Type B pancreatic cell (in vitro differentiated cells): Measurements from ENCODE around the gene LRRC8D. TPM values are rescaled to one million over a fixed set of nuclear protein-coding genes. Genes with fewer than 3 reads are reported as not detected.
"Not testable (repeated sequence)": the region's sequence is repeated elsewhere in the genome, so short reads cannot be mapped to it uniquely, and the experiment has no call there.

Source experiments
- DNase-seq: peaks from one replicate; pipeline ENCODE4 v3.0.0; 2021; ENCODE audit warnings: mixed read lengths; ENCODE audit not compliant: unreplicated experiment; ENCODE audit errors: extremely low spot score
- H3K27ac Mint-ChIP-seq: 2 replicates; pipeline ENCODE4 v1.8.0; 2021; ENCODE audit warnings: mild to moderate bottlenecking, mixed read lengths
- H3K27me3 Mint-ChIP-seq: 2 replicates; pipeline ENCODE4 v1.8.0; 2021; ENCODE audit warnings: mixed read lengths
- H3K36me3 Mint-ChIP-seq: 2 replicates; pipeline ENCODE4 v1.8.0; 2021; ENCODE audit warnings: mixed read lengths
- H3K4me1 Mint-ChIP-seq: one replicate; pipeline ENCODE4 v1.8.0; 2021; ENCODE audit warnings: mixed read lengths; ENCODE audit not compliant: unreplicated experiment
- H3K4me3 Mint-ChIP-seq: 2 replicates; pipeline ENCODE4 v1.8.0; 2021; ENCODE audit warnings: mild to moderate bottlenecking, mixed read lengths
- H3K9me3 Mint-ChIP-seq: 2 replicates; pipeline ENCODE4 v1.8.0; 2021; ENCODE audit warnings: mixed read lengths
- CTCF ChIP-seq: fragments of 200-600 bp; sonication (generic); conservative IDR thresholded peaks from 2 replicates; pipeline ENCODE4 v1.5.0; 2021; ENCODE audit warnings: antibody characterized with exemption, mild to moderate bottlenecking
- total RNA-seq: library from RNA; stranded (reverse); gene quantifications from 2 replicates; pipeline ENCODE4 v1.2.1, GENCODE V29; 2021; ENCODE audit warnings: low replicate concordance

The LRRC8D gene
- total RNA-seq, 1 donor from 2014 or later: 31.1 TPM

- H3K9me3 Mint-ChIP-seq: no peaks in the 10 kb centered on the region
- H3K36me3 Mint-ChIP-seq: no peaks in the 10 kb centered on the region
- H3K4me1 Mint-ChIP-seq: peaks cover 4% of the 10 kb centered on the region
- DNase-seq: no peak
- H3K27ac Mint-ChIP-seq: no peak overlapping the region
- H3K27me3 Mint-ChIP-seq: peaks cover 3% of the 10 kb centered on the region
- H3K4me3 Mint-ChIP-seq: no peak overlapping the region
- no peak for TF ChIP-seq CTCF
These were observed 39.2 kb upstream of the LRRC8D start for GRCh38 chr1:89781494-89782126.

- H3K4me3 Mint-ChIP-seq: no peak overlapping the region
- H3K9me3 Mint-ChIP-seq: no peaks in the 10 kb centered on the region
- no peaks in the 10 kb centered on the region for H3K36me3 Mint-ChIP-seq
- no peak for TF ChIP-seq CTCF
- H3K27ac Mint-ChIP-seq: no peak overlapping the region
- DNase-seq: no peak
- peaks cover 14% of the 10 kb centered on the region for H3K4me1 Mint-ChIP-seq
- H3K27me3 Mint-ChIP-seq: peaks cover 3% of the 10 kb centered on the region
These were observed 34.1 kb upstream of the LRRC8D start for GRCh38 chr1:89786628-89787214.

GRCh38 chr1:89790592-89790991 lies 30.2 kb upstream of the LRRC8D start:
- no peaks in the 10 kb centered on the region for H3K36me3 Mint-ChIP-seq
- no peak for TF ChIP-seq CTCF
- H3K9me3 Mint-ChIP-seq: no peaks in the 10 kb centered on the region
- no peak overlapping the region for H3K4me3 Mint-ChIP-seq
- no peak overlapping the region for H3K27ac Mint-ChIP-seq
- H3K27me3 Mint-ChIP-seq: peaks cover 3% of the 10 kb centered on the region
- H3K4me1 Mint-ChIP-seq: peaks cover 14% of the 10 kb centered on the region
- no peak for DNase-seq

DNA sequence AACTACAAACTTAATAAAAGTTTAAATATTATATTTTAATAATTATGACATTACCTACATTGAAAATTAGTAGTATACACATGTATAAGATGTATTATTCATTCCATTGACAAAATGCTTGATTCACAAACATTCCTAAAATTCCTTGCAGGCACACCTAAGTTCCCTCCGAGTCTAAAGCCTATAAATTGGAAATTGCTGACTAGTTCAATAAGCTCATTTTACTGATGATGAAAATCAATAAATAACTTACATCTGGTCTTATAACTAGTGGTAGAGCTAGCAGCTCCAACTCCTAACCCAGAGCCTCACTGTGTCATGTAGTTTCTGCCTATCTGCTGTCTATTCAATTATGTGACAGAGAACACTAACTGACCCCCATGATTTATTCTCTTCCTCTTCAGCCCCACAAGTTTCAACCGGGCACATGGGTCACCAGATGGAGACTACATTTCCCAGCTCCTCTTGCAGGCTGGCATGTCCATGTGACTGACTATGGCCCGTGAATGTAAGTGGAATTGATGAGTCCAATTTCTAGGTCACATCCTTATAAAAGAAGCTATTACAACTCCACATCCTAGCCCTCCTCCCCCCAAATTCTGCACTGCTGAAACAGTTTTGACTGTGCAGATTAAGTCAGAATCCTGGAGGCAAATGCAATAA lies 29.6 kb upstream of the LRRC8D start:
- Mint-ChIP-seq H3K27me3 (peaks cover 3% of the 10 kb centered on the region), H3K27ac (no peak overlapping the region), H3K4me1 (peaks cover 14% of the 10 kb centered on the region), H3K36me3 (no peaks in the 10 kb centered on the region), H3K4me3 (no peak overlapping the region), H3K9me3 (no peaks in the 10 kb centered on the region)
- TF ChIP-seq CTCF: no peak
- no peak for DNase-seq

DNA sequence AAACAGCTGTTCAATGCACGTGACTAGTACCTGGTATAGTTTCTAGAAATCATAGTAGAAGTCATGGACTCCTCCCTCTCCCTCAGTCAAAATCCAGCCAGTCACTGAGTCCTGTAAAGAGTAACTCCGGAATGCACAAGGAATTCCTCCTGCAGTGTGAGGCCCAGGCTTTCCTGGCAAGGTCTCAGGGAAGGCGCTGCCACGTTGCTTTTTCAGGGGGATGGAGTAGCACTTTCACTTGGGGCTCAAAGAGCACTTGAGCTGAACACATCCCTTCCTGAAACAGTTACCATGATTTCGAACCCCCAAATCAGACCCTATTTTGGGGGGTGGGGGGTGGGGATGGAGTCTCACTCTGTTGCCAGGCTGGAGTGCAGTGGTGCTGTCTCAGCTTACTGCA lies 26.4 kb upstream of the LRRC8D start:
- Mint-ChIP-seq H3K9me3 (no peaks in the 10 kb centered on the region), H3K36me3 (no peaks in the 10 kb centered on the region), H3K4me3 (no peak overlapping the region), H3K4me1 (peaks cover 14% of the 10 kb centered on the region), H3K27me3 (no peaks in the 10 kb centered on the region), H3K27ac (no peak overlapping the region)
- no peak for DNase-seq
- TF ChIP-seq CTCF: no peak

DNA sequence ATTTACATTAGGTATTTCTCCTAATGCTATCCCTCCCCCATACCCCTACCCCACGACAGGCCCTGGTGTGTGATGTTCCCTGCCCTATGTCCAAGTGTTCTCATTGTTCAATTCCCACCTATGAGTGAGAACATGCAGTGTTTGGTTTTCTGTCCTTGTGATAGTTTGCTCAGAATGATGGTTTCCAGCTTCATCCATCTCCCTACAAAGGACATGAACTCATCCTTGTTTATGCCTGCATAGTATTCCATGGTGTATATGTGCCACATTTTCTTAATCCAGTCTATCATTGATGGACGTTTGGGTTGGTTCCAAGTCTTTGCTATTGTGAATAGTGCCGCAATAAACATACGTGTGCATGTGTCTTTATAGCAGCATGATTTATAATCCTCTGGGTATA lies 25.3 kb upstream of the LRRC8D start:
- H3K36me3 Mint-ChIP-seq, H3K4me3 Mint-ChIP-seq, H3K4me1 Mint-ChIP-seq, H3K27me3 Mint-ChIP-seq, DNase-seq, H3K27ac Mint-ChIP-seq, H3K9me3 Mint-ChIP-seq: not testable (repeated sequence)

- H3K27ac Mint-ChIP-seq, DNase-seq, H3K4me3 Mint-ChIP-seq, H3K36me3 Mint-ChIP-seq, H3K4me1 Mint-ChIP-seq, H3K9me3 Mint-ChIP-seq, H3K27me3 Mint-ChIP-seq: not testable (repeated sequence)
These were observed 23.0 kb upstream of the LRRC8D start for GRCh38 chr1:89797876-89798275.
